GM12865 (cell line): ENCODE measurements around the gene EIF4B.

Experiments used
- DNase-seq: peaks from one replicate; pipeline ENCODE4 v3.0.0; 2010; ENCODE audit warnings: low read depth
- H3K4me3 ChIP-seq: 2 replicates; pipeline ENCODE4 v1.5.1; 2011; ENCODE audit warnings: mild to moderate bottlenecking, low read depth, low read length, control low read depth
- CTCF ChIP-seq: IDR thresholded peaks from 2 replicates; pipeline ENCODE4 v1.5.1; 2011; ENCODE audit warnings: low read length, control low read depth, low read depth, inconsistent platforms; ENCODE audit not compliant: insufficient read depth; ENCODE audit errors: missing control alignments

The EIF4B gene

GRCh38 chr12:53046655-53047220 lies 40.5 kb downstream of the EIF4B start:
- DNase-seq = peak; percentile 50
- peak overlapping the region; percentile 70 for H3K4me3 ChIP-seq
- TF ChIP-seq CTCF = no peak

GRCh38 chr12:53047221-53048032 lies 41.2 kb downstream of the EIF4B start:
- peak overlapping the region; percentile 70; the same call in 1 of the 2 replicates for H3K4me3 ChIP-seq
- peak; percentile 41 for TF ChIP-seq CTCF
- peak; percentile 51 for DNase-seq

GRCh38 chr12:53048033-53048779 lies 42.0 kb downstream of the EIF4B start:
- no peak for DNase-seq

GRCh38 chr12:53048780-53049401 lies 42.6 kb downstream of the EIF4B start:
- no peak for TF ChIP-seq CTCF
- H3K4me3 ChIP-seq = no peak overlapping the region
- no peak for DNase-seq

More at GRCh38 chr12:53048033-53048779, 42.0 kb downstream of the EIF4B start:
- no peak for TF ChIP-seq CTCF
- H3K4me3 ChIP-seq = no peak overlapping the region

GRCh38 chr12:53049571-53050318 lies 43.5 kb downstream of the EIF4B start, which contains the start of gene TNS2:
TSS of gene TNS2 (plus strand) at chr12:53050065. CDS start at chr12:53050186, 121 bp downstream.
- no peak for TF ChIP-seq CTCF
- DNase-seq = no peak
- no peak within 1 kb of the TSS for H3K4me3 ChIP-seq
